HCT116 (cell line): ENCODE data around the gene HVCN1. TPM values are rescaled to one million over a fixed set of nuclear protein-coding genes. Genes with fewer than 3 reads are reported as not detected.
A peak's percentile ranks its signal among the peaks of the same experiment; 100 is the strongest.

Experiments
- ATAC-seq: fragments of 200-7000 bp; cut with Tn5 transposase; 2 replicates; pipeline ENCODE4 v1.9.1; 2020; ENCODE audit warnings: mild to moderate bottlenecking, moderate library complexity
- BruUV-seq: library from RNA; stranded (reverse); fragments of 400-500 nt; replicated peaks from 2 replicates; lab custom pipeline; 2021; lab: Mats Ljungman, UMichigan
- CTCF ChIA-PET: fragments of 300-600 bp; sonication (Branson Sonifier 250); formaldehyde crosslinking; loops from one replicate; lab custom pipeline; 2021; ENCODE audit warnings: antibody characterized with exemption; lab: Charles Lee
- POLR2A ChIA-PET: fragments of 300-600, 350-600 bp; sonication (Branson Sonifier 250); formaldehyde crosslinking; loops from one replicate; lab custom pipeline; 2021; ENCODE audit warnings: antibody characterized with exemption; lab: Charles Lee
- RAD21 ChIA-PET, 2 experiments: fragments of 300-600 bp; sonication (Branson Sonifier 250); formaldehyde crosslinking; loops; one replicate each; lab custom pipeline; 2023; ENCODE audit warnings: low total read pairs in 2 of 2; ENCODE audit not compliant: uncharacterized antibody in 2 of 2, unreplicated experiment in 2 of 2, low non-redundant PET in 1 of 2; lab: Charles Lee
- DNase-seq: peaks from one replicate; pipeline ENCODE4 v3.0.0-alpha.2; 2010; ENCODE audit warnings: low read depth, low spot score
- H2AFZ ChIP-seq: fragments of 200-600 bp; shearing (Covaris generic), sonication (generic); 2 replicates; pipeline ENCODE4 v1.6.1; 2017; ENCODE audit warnings: low read depth, mixed run types, mixed read lengths, antibody characterized with exemption, low read length; ENCODE audit not compliant: poor library complexity, severe bottlenecking
- H3K27ac ChIP-seq: 2 replicates; pipeline ENCODE4 v1.5.1; 2012; ENCODE audit warnings: low read depth, low read length
- H3K27me3 ChIP-seq: fragments of 200-600 bp; sonication (generic); 2 replicates; pipeline ENCODE4 v1.6.1; 2016; ENCODE audit warnings: mixed run types, low read length, mixed read lengths; ENCODE audit not compliant: insufficient read depth
- H3K36me3 ChIP-seq, 2 experiments: fragments of 200-500 bp in 1 of 2; fragments of 200-600 bp in 1 of 2; sonication (Bioruptor generic) in 1 of 2; sonication (generic) in 1 of 2; 2 replicates each; pipeline versions ENCODE4 v1.5.1 to v1.6.1; 2014 to 2016; ENCODE audit warnings: low read length in 2 of 2, inconsistent platforms in 1 of 2, mixed read lengths in 1 of 2, mixed run types in 1 of 2; ENCODE audit not compliant: insufficient read depth in 2 of 2, control insufficient read depth in 1 of 2
- H3K4me1 ChIP-seq, 2 experiments: fragments of 200-600 bp in 1 of 2; sonication (generic) in 1 of 2; 2 replicates each; pipeline versions ENCODE4 v1.5.1 to v1.6.1; 2012 to 2017; ENCODE audit warnings: low read length in 2 of 2, inconsistent platforms in 1 of 2, mild to moderate bottlenecking in 1 of 2, mixed read lengths in 1 of 2, mixed run types in 1 of 2, moderate library complexity in 1 of 2; ENCODE audit not compliant: insufficient read depth in 2 of 2, control insufficient read depth in 1 of 2
- H3K4me2 ChIP-seq: fragments of 200-600 bp; sonication (generic); 2 replicates; pipeline ENCODE4 v1.6.1; 2017; ENCODE audit warnings: mixed run types, low read length, mixed read lengths
- H3K4me3 ChIP-seq, 2 experiments: fragments of 200-600 bp in 1 of 2; sonication (generic) in 1 of 2; replicated peaks in 1 of 2; 2 replicates each; pipeline ENCODE4 v1.5.1; 2011 to 2016; ENCODE audit warnings: low read length in 2 of 2, control low read depth in 1 of 2, low read depth in 1 of 2, mild to moderate bottlenecking in 1 of 2, mixed read lengths in 1 of 2, mixed run types in 1 of 2
- H3K79me2 ChIP-seq: fragments of 200-600 bp; sonication (generic); 2 replicates; pipeline ENCODE4 v1.6.1; 2017; ENCODE audit warnings: mild to moderate bottlenecking, mixed run types, low read length, moderate library complexity, mixed read lengths; ENCODE audit not compliant: insufficient read depth
- H3K9ac ChIP-seq: fragments of 200-600 bp; sonication (generic); 2 replicates; pipeline ENCODE4 v1.6.1; 2016; ENCODE audit warnings: low read length, mixed read lengths
- H3K9me2 ChIP-seq: fragments of 200-600 bp; sonication (generic), shearing (Covaris generic); 2 replicates; pipeline ENCODE4 v1.6.1; 2017; ENCODE audit warnings: mixed run types, mild to moderate bottlenecking, moderate library complexity; ENCODE audit not compliant: insufficient read depth
- H3K9me3 ChIP-seq, 2 experiments: fragments of 200-500 bp in 1 of 2; fragments of 200-600 bp in 1 of 2; sonication (Bioruptor generic) in 1 of 2; sonication (generic) in 1 of 2; 2 replicates each; pipeline ENCODE4 v1.6.1; 2014 to 2017; ENCODE audit warnings: low read length in 2 of 2, mixed read lengths in 2 of 2, inconsistent platforms in 1 of 2, low read depth in 1 of 2, mild to moderate bottlenecking in 1 of 2, mixed run types in 1 of 2, moderate library complexity in 1 of 2; ENCODE audit not compliant: control insufficient read depth in 1 of 2, insufficient read depth in 1 of 2
- H4K20me1 ChIP-seq: fragments of 200-600 bp; sonication (generic), shearing (Covaris generic); 2 replicates; pipeline ENCODE4 v1.6.1; 2017; ENCODE audit warnings: mixed run types, mild to moderate bottlenecking, moderate library complexity; ENCODE audit not compliant: insufficient read depth
- CBX3 ChIP-seq: IDR thresholded peaks from 2 replicates; pipeline ENCODE4 v1.6.1; 2012; ENCODE audit warnings: low read depth
- CEBPB ChIP-seq: IDR thresholded peaks from 2 replicates; pipeline ENCODE4 v1.6.1; 2012; ENCODE audit warnings: low read depth
- ELF1 ChIP-seq: IDR thresholded peaks from 2 replicates; pipeline ENCODE4 v1.6.1; 2012; ENCODE audit warnings: low read depth, borderline replicate concordance
- EZH2 ChIP-seq: fragments of 200-600 bp; sonication (generic); IDR thresholded peaks from 2 replicates; pipeline ENCODE4 v1.6.1; 2017; ENCODE audit warnings: antibody characterized with exemption, mixed run types
- EZH2phosphoT487 ChIP-seq: fragments of 200-600 bp; IDR thresholded peaks from 2 replicates; pipeline ENCODE4 v1.6.1; 2018; ENCODE audit warnings: antibody characterized with exemption, borderline replicate concordance
- FOSL1 ChIP-seq: IDR thresholded peaks from 2 replicates; pipeline ENCODE4 v1.6.1; 2012; ENCODE audit warnings: low read depth
- JUND ChIP-seq: IDR thresholded peaks from 2 replicates; pipeline ENCODE4 v1.6.1; 2012
- POLR2A ChIP-seq: IDR thresholded peaks from 2 replicates; pipeline ENCODE4 v1.7.0; 2011; ENCODE audit warnings: borderline replicate concordance; ENCODE audit not compliant: insufficient read depth, insufficient read length; ENCODE audit errors: extremely low read depth
- POLR2AphosphoS5 ChIP-seq: IDR thresholded peaks from 2 replicates; pipeline ENCODE4 v1.6.1; 2011; ENCODE audit warnings: mild to moderate bottlenecking, low read depth, low read length, moderate library complexity
- SP1 ChIP-seq: IDR thresholded peaks from 2 replicates; pipeline ENCODE4 v1.6.1; 2012; ENCODE audit warnings: low read depth
- SRF ChIP-seq: IDR thresholded peaks from 2 replicates; pipeline ENCODE4 v1.6.1; 2012; ENCODE audit warnings: low read depth
- TCF7L2 ChIP-seq: IDR thresholded peaks from 2 replicates; pipeline ENCODE4 v1.7.0; 2011; ENCODE audit warnings: borderline replicate concordance, inconsistent platforms; ENCODE audit not compliant: insufficient read depth, insufficient read length; ENCODE audit errors: extremely low read depth
- ZFX ChIP-seq: fragments of 450-650 bp; IDR thresholded peaks from 2 replicates; pipeline ENCODE4 v1.6.1; 2017
- ZNF274 ChIP-seq: fragments of 200-500 bp; sonication (Bioruptor generic); IDR thresholded peaks from 2 replicates; pipeline ENCODE4 v1.6.1; 2014; ENCODE audit warnings: mild to moderate bottlenecking, low read depth, low read length, inconsistent platforms
- intact Hi-C: fragments of 100-400 bp; cut with micrococcal nuclease; formaldehyde crosslinking; loops from 2 replicates; pipeline ENCODE4 v1.10.0; 2022
- total RNA-seq: library from RNA; stranded (reverse); gene quantifications from one replicate; pipeline ENCODE4 v1.2.1, GENCODE V29; 2021; ENCODE audit not compliant: unreplicated experiment
- TF ChIP-seq, protein P1 (sequence below): IDR thresholded peaks from 2 replicates; pipeline ENCODE4 v1.6.1; 2011; ENCODE audit warnings: mild to moderate bottlenecking, low read length, moderate library complexity; ENCODE audit not compliant: insufficient replicate concordance; ENCODE audit errors: extremely low read depth
- TF ChIP-seq, protein P2 (sequence below): IDR thresholded peaks from 2 replicates; pipeline ENCODE4 v1.6.1; 2012
- TF ChIP-seq, protein P3 (sequence below): IDR thresholded peaks from 2 replicates; pipeline ENCODE4 v1.6.1; 2012; ENCODE audit warnings: low read depth
- TF ChIP-seq, protein P4 (sequence below), 3 experiments: fragments of 200-600 bp in 1 of 3; sonication (generic) in 1 of 3; IDR thresholded peaks in 2 of 3; conservative IDR thresholded peaks in 1 of 3; 2 replicates each; pipeline ENCODE4 v1.5.1; 2012 to 2017; ENCODE audit warnings: low read depth in 2 of 3, low read length in 2 of 3, antibody characterized with exemption in 1 of 3, borderline replicate concordance in 1 of 3, control low read depth in 1 of 3, mild to moderate bottlenecking in 1 of 3, mixed read lengths in 1 of 3, mixed run types in 1 of 3, moderate library complexity in 1 of 3; ENCODE audit not compliant: insufficient read depth in 1 of 3
- TF ChIP-seq, protein P5 (sequence below): IDR thresholded peaks from 2 replicates; pipeline ENCODE4 v1.6.1; 2012

Gene HVCN1
- total RNA-seq, 1 experiment from 2014 or later, result 0.15 TPM

DNA sequence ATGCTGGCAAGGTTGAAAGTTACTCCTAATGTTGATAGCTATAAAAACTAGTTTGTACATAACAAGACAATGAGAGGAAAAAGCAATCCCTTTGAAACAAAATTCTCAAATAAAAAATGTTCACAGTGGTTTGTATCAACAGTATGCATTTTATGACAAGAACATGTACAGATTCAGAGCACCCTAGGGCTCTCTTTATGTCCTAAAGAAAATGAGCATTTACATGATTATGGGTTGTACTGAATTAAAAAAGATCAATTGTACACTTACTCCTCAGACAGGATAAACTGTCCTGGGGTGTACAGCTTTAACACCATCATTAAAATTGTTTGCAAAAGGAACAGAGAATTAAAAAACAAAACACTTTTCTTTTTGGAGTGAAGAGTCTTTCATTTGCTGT is 31.6 kb upstream of the HVCN1 start:
- DNase-seq (no peak), ATAC-seq (no peak)
- Histone ChIP-seq H3K27me3 (no peaks in the 10 kb centered on the region), H3K9me2 (no peaks in the 10 kb centered on the region), H4K20me1 (peaks cover 30% of the 10 kb centered on the region; the same call in 1 of the 2 replicates), H3K9ac (no peak overlapping the region), H3K9me3 (no peaks in the 10 kb centered on the region), H3K4me1 (no peaks in the 10 kb centered on the region), H2AFZ (no peak overlapping the region), H3K36me3 (peaks cover 62 to 71% of the 10 kb centered on the region in 2 experiments), H3K79me2 (peaks cover 48% of the 10 kb centered on the region), H3K4me2 (no peak overlapping the region), H3K4me3 (no peak overlapping the region), H3K27ac (no peak overlapping the region)
- RAD21 ChIA-PET, result no interaction called here
- POLR2A ChIA-PET, result no interaction called here
- TSS peak; percentile 25 for BruUV-seq
- intact Hi-C loops, result no loop called here
- CTCF ChIA-PET, result interaction anchor here (1.5 kb wide), 1 partner anchor 16 kb away, joined by 3 read pairs; no protein-coding TSS in a partner anchor
- no peak for TF ChIP-seq EZH2
- TF ChIP-seq ZNF274, result no peak
- TF ChIP-seq, protein P1, sequence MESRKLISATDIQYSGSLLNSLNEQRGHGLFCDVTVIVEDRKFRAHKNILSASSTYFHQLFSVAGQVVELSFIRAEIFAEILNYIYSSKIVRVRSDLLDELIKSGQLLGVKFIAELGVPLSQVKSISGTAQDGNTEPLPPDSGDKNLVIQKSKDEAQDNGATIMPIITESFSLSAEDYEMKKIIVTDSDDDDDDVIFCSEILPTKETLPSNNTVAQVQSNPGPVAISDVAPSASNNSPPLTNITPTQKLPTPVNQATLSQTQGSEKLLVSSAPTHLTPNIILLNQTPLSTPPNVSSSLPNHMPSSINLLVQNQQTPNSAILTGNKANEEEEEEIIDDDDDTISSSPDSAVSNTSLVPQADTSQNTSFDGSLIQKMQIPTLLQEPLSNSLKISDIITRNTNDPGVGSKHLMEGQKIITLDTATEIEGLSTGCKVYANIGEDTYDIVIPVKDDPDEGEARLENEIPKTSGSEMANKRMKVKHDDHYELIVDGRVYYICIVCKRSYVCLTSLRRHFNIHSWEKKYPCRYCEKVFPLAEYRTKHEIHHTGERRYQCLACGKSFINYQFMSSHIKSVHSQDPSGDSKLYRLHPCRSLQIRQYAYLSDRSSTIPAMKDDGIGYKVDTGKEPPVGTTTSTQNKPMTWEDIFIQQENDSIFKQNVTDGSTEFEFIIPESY, result no peak
- no peak for TF ChIP-seq FOSL1
- TF ChIP-seq, protein P2, sequence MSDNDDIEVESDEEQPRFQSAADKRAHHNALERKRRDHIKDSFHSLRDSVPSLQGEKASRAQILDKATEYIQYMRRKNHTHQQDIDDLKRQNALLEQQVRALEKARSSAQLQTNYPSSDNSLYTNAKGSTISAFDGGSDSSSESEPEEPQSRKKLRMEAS, result no peak
- TF ChIP-seq, protein P3, sequence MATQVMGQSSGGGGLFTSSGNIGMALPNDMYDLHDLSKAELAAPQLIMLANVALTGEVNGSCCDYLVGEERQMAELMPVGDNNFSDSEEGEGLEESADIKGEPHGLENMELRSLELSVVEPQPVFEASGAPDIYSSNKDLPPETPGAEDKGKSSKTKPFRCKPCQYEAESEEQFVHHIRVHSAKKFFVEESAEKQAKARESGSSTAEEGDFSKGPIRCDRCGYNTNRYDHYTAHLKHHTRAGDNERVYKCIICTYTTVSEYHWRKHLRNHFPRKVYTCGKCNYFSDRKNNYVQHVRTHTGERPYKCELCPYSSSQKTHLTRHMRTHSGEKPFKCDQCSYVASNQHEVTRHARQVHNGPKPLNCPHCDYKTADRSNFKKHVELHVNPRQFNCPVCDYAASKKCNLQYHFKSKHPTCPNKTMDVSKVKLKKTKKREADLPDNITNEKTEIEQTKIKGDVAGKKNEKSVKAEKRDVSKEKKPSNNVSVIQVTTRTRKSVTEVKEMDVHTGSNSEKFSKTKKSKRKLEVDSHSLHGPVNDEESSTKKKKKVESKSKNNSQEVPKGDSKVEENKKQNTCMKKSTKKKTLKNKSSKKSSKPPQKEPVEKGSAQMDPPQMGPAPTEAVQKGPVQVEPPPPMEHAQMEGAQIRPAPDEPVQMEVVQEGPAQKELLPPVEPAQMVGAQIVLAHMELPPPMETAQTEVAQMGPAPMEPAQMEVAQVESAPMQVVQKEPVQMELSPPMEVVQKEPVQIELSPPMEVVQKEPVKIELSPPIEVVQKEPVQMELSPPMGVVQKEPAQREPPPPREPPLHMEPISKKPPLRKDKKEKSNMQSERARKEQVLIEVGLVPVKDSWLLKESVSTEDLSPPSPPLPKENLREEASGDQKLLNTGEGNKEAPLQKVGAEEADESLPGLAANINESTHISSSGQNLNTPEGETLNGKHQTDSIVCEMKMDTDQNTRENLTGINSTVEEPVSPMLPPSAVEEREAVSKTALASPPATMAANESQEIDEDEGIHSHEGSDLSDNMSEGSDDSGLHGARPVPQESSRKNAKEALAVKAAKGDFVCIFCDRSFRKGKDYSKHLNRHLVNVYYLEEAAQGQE, result no peak
- TF ChIP-seq, protein P4, sequence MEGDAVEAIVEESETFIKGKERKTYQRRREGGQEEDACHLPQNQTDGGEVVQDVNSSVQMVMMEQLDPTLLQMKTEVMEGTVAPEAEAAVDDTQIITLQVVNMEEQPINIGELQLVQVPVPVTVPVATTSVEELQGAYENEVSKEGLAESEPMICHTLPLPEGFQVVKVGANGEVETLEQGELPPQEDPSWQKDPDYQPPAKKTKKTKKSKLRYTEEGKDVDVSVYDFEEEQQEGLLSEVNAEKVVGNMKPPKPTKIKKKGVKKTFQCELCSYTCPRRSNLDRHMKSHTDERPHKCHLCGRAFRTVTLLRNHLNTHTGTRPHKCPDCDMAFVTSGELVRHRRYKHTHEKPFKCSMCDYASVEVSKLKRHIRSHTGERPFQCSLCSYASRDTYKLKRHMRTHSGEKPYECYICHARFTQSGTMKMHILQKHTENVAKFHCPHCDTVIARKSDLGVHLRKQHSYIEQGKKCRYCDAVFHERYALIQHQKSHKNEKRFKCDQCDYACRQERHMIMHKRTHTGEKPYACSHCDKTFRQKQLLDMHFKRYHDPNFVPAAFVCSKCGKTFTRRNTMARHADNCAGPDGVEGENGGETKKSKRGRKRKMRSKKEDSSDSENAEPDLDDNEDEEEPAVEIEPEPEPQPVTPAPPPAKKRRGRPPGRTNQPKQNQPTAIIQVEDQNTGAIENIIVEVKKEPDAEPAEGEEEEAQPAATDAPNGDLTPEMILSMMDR (IDR thresholded peaks at IDR 0.05 in 2 of 3, conservative IDR thresholded peaks at IDR 0.05 in 1 of 3; ENCODE audit: borderline replicate concordance in 1 of 3, insufficient read depth in 1 of 3, low read depth in 2 of 3, low read length in 2 of 3), result no peak
- no peak for TF ChIP-seq EZH2phosphoT487
- TF ChIP-seq CBX3, result no peak
- TF ChIP-seq, protein P5, sequence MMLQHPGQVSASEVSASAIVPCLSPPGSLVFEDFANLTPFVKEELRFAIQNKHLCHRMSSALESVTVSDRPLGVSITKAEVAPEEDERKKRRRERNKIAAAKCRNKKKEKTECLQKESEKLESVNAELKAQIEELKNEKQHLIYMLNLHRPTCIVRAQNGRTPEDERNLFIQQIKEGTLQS, result no peak
- TF ChIP-seq CEBPB, result no peak
- no peak for TF ChIP-seq JUND
- TF ChIP-seq SRF, result no peak
- TF ChIP-seq POLR2AphosphoS5, result no peak
- no peak for TF ChIP-seq TCF7L2
- TF ChIP-seq ZFX, result no peak
- TF ChIP-seq POLR2A, result no peak
- TF ChIP-seq ELF1, result no peak
- TF ChIP-seq SP1, result no peak
